Adipocyte (in vitro differentiated cells): ENCODE measurements around the gene PPEF1.

Experiments used
- DNase-seq: peaks from one replicate; pipeline ENCODE4 v3.0.0-alpha.2; 2015; ENCODE audit warnings: low read depth
- H3K27me3 ChIP-seq: replicated peaks from 2 replicates; pipeline ENCODE4 v1.7.0; 2013; ENCODE audit warnings: mild to moderate bottlenecking, low read length, moderate library complexity; ENCODE audit not compliant: control insufficient read depth, insufficient read depth
- H3K36me3 ChIP-seq: 2 replicates; pipeline ENCODE4 v1.7.0; 2013; ENCODE audit warnings: low read length, mild to moderate bottlenecking, moderate library complexity; ENCODE audit not compliant: control insufficient read depth, insufficient read depth, severe bottlenecking
- H3K4me1 ChIP-seq: 2 replicates; pipeline ENCODE4 v1.7.0; 2013; ENCODE audit warnings: mild to moderate bottlenecking, low read length, moderate library complexity; ENCODE audit not compliant: control insufficient read depth, insufficient read depth
- H3K4me3 ChIP-seq: 2 replicates; pipeline ENCODE4 v1.7.0; 2013; ENCODE audit warnings: mild to moderate bottlenecking, low read length, moderate library complexity
- H3K9ac ChIP-seq: 2 replicates; pipeline ENCODE4 v1.7.0; 2013; ENCODE audit warnings: mild to moderate bottlenecking, low read length, moderate library complexity
- H3K9me3 ChIP-seq: 2 replicates; pipeline ENCODE4 v1.7.0; 2013; ENCODE audit warnings: mild to moderate bottlenecking, low read length, moderate library complexity; ENCODE audit not compliant: control insufficient read depth

Gene PPEF1

GRCh38 chrX:18707426-18708049 lies at the start of gene PPEF1:
Gene PPEF1 (plus strand): TSS chrX:18707645. CDS start chrX:18707781, 136 bp downstream.
- no peak for DNase-seq
- no peaks in the 10 kb centered on the region for H3K4me1 ChIP-seq
- H3K9ac ChIP-seq: no peak within 1 kb of the TSS
- peaks cover 9% of the 10 kb centered on the region for H3K27me3 ChIP-seq
- peaks cover 8% of the 10 kb centered on the region for H3K9me3 ChIP-seq
- H3K36me3 ChIP-seq: no peaks in the 10 kb centered on the region
- H3K4me3 ChIP-seq: no peak within 1 kb of the TSS

GRCh38 chrX:18661273-18661672 lies 46.2 kb upstream of the PPEF1 start:
- no peaks in the 10 kb centered on the region for H3K36me3 ChIP-seq
- no peaks in the 10 kb centered on the region for H3K27me3 ChIP-seq
- DNase-seq: no peak
- no peaks in the 10 kb centered on the region for H3K4me1 ChIP-seq
- no peaks in the 10 kb centered on the region for H3K9me3 ChIP-seq
- H3K4me3 ChIP-seq: no peak overlapping the region
- no peak overlapping the region for H3K9ac ChIP-seq

GRCh38 chrX:18664947-18665346 lies 42.5 kb upstream of the PPEF1 start:
- no peak overlapping the region for H3K9ac ChIP-seq
- H3K27me3 ChIP-seq: no peaks in the 10 kb centered on the region
- H3K36me3 ChIP-seq: no peaks in the 10 kb centered on the region
- H3K4me3 ChIP-seq: no peak overlapping the region
- H3K4me1 ChIP-seq: no peaks in the 10 kb centered on the region
- H3K9me3 ChIP-seq: no peaks in the 10 kb centered on the region
- DNase-seq: no peak

GRCh38 chrX:18666614-18667013 lies 40.8 kb upstream of the PPEF1 start:
- H3K9ac ChIP-seq: no peak overlapping the region
- no peaks in the 10 kb centered on the region for H3K36me3 ChIP-seq
- H3K27me3 ChIP-seq: no peaks in the 10 kb centered on the region
- H3K9me3 ChIP-seq: no peaks in the 10 kb centered on the region
- DNase-seq: no peak
- H3K4me3 ChIP-seq: no peak overlapping the region
- no peaks in the 10 kb centered on the region for H3K4me1 ChIP-seq

- Histone ChIP-seq H3K4me1 (no peaks in the 10 kb centered on the region), H3K9ac (no peak overlapping the region), H3K36me3 (no peaks in the 10 kb centered on the region), H3K4me3 (no peak overlapping the region), H3K27me3 (no peaks in the 10 kb centered on the region), H3K9me3 (no peaks in the 10 kb centered on the region)
- no peak for DNase-seq
These were observed 39.2 kb upstream of the PPEF1 start for GRCh38 chrX:18668071-18668835.

- no peak for DNase-seq
- no peak within 1 kb of the TSS for H3K9ac ChIP-seq
- no peaks in the 10 kb centered on the region for H3K27me3 ChIP-seq
- no peaks in the 10 kb centered on the region for H3K36me3 ChIP-seq
- H3K9me3 ChIP-seq: no peaks in the 10 kb centered on the region
- no peak within 1 kb of the TSS for H3K4me3 ChIP-seq
- no peaks in the 10 kb centered on the region for H3K4me1 ChIP-seq
These were observed 35.4 kb upstream of the PPEF1 start, which contains the start of gene RS1 for GRCh38 chrX:18672008-18672407. Gene RS1 (minus strand): TSS chrX:18672108. CDS start chrX:18672068, 40 bp downstream.

GRCh38 chrX:18674417-18674787 lies 33.0 kb upstream of the PPEF1 start:
- Histone ChIP-seq H3K4me3 (peak overlapping the region; percentile 74), H3K36me3 (no peaks in the 10 kb centered on the region), H3K27me3 (no peaks in the 10 kb centered on the region), H3K9ac (peak overlapping the region; percentile 29), H3K9me3 (no peaks in the 10 kb centered on the region), H3K4me1 (no peaks in the 10 kb centered on the region)
- no peak for DNase-seq

- Histone ChIP-seq H3K27me3 (no peaks in the 10 kb centered on the region), H3K4me3 (peak overlapping the region; percentile 81), H3K36me3 (no peaks in the 10 kb centered on the region), H3K4me1 (no peaks in the 10 kb centered on the region), H3K9me3 (no peaks in the 10 kb centered on the region), H3K9ac (peak overlapping the region; percentile 82)
- peak; percentile 85 for DNase-seq
These were observed 32.4 kb upstream of the PPEF1 start for GRCh38 chrX:18674788-18675735.

GRCh38 chrX:18676050-18676449 lies 31.4 kb upstream of the PPEF1 start:
- Histone ChIP-seq H3K36me3 (no peaks in the 10 kb centered on the region), H3K9me3 (no peaks in the 10 kb centered on the region), H3K9ac (no peak overlapping the region), H3K27me3 (no peaks in the 10 kb centered on the region), H3K4me3 (no peak overlapping the region), H3K4me1 (no peaks in the 10 kb centered on the region)
- DNase-seq: no peak

- no peaks in the 10 kb centered on the region for H3K4me1 ChIP-seq
- DNase-seq: no peak
- no peaks in the 10 kb centered on the region for H3K9me3 ChIP-seq
- no peaks in the 10 kb centered on the region for H3K36me3 ChIP-seq
- no peak overlapping the region for H3K4me3 ChIP-seq
- no peaks in the 10 kb centered on the region for H3K27me3 ChIP-seq
- H3K9ac ChIP-seq: no peak overlapping the region
These were observed 31.0 kb upstream of the PPEF1 start for GRCh38 chrX:18676470-18676869.
